Measurements from ENCODE around the gene MINAR2. TPM values are rescaled to one million over a fixed set of nuclear protein-coding genes. Genes with fewer than 3 reads are reported as not detected.

The MINAR2 gene
- not detected in 2 replicates for total RNA-seq

- TF ChIP-seq CTCF (IDR thresholded peaks at IDR 0.05; ENCODE audit: insufficient read depth, low read length, poor library complexity, severe bottlenecking), result no peak
- no peaks in the 10 kb centered on the region for H3K27me3 ChIP-seq (ENCODE audit: control insufficient read depth, insufficient read depth, low read length)
- no peak within 1 kb of the TSS for H3K4me3 ChIP-seq (ENCODE audit: low read depth, low read length)
- no peaks in the 10 kb centered on the region for H3K36me3 ChIP-seq (ENCODE audit: control insufficient read depth, insufficient read depth, low read length)
- DNase-seq (ENCODE audit: low read depth), result no peak
Measured at GRCh38 chr5:129747572-129748407, at the start of gene MINAR2. MINAR2 (plus strand) TSS chr5:129748094; CDS start chr5:129748191, 97 bp downstream.

DNA sequence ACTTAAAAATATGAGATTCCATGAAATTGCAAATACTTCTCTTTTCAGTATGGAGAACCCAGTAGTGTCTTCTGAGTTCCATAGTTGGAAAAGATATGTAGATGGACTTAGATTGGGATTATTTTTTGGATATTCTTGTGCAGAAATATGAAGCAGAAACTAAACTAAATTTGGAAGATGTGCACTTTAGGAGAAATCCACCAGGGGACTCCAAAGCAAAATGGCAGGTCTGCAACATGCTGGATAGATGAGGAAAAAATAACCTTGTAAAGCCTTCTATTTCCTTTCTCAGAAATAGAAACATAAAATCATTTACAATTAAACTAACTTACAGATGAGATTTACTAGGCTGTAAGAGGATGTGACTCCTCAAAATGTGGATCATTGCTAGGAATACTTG is 49.2 kb upstream of the MINAR2 start:
- H3K27me3 ChIP-seq (ENCODE audit: control insufficient read depth, insufficient read depth, low read length), result no peaks in the 10 kb centered on the region
- TF ChIP-seq CTCF (IDR thresholded peaks at IDR 0.05; ENCODE audit: insufficient read depth, low read length, poor library complexity, severe bottlenecking), result peak; percentile 14
- H3K4me3 ChIP-seq (ENCODE audit: low read depth, low read length), result no peak overlapping the region
- H3K36me3 ChIP-seq (ENCODE audit: control insufficient read depth, insufficient read depth, low read length), result no peaks in the 10 kb centered on the region
- DNase-seq (ENCODE audit: low read depth), result no peak

GRCh38 chr5:129716235-129716634 is 31.7 kb upstream of the MINAR2 start:
- no peak for TF ChIP-seq CTCF (IDR thresholded peaks at IDR 0.05; ENCODE audit: insufficient read depth, low read length, poor library complexity, severe bottlenecking)
- H3K27me3 ChIP-seq (ENCODE audit: control insufficient read depth, insufficient read depth, low read length), result no peaks in the 10 kb centered on the region
- DNase-seq (ENCODE audit: low read depth), result no peak
- H3K36me3 ChIP-seq (ENCODE audit: control insufficient read depth, insufficient read depth, low read length), result no peaks in the 10 kb centered on the region
- H3K4me3 ChIP-seq (ENCODE audit: low read depth, low read length), result no peak overlapping the region

DNA sequence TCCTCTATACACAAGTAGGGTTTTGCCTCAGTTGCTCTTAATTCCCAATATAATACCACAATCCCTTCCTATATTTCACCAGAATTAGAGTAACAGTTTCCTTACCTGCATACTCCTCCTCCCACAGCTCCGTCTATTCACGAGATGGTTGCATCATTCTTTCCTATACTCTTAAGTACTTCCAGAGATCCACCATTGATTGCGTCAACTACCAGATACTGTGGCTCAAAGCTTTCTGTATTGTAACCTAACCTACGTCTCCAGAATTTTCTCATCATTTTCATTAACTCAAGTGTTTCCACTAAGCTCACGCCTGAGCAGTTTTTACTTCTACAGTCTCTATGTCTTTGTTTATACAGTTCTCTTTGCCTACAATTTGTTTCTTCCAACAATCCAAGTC is 31.2 kb upstream of the MINAR2 start:
- no peak overlapping the region for H3K4me3 ChIP-seq (ENCODE audit: low read depth, low read length)
- no peak for DNase-seq (ENCODE audit: low read depth)
- TF ChIP-seq CTCF (IDR thresholded peaks at IDR 0.05; ENCODE audit: insufficient read depth, low read length, poor library complexity, severe bottlenecking), result no peak
- no peaks in the 10 kb centered on the region for H3K36me3 ChIP-seq (ENCODE audit: control insufficient read depth, insufficient read depth, low read length)
- H3K27me3 ChIP-seq (ENCODE audit: control insufficient read depth, insufficient read depth, low read length), result no peaks in the 10 kb centered on the region

DNA sequence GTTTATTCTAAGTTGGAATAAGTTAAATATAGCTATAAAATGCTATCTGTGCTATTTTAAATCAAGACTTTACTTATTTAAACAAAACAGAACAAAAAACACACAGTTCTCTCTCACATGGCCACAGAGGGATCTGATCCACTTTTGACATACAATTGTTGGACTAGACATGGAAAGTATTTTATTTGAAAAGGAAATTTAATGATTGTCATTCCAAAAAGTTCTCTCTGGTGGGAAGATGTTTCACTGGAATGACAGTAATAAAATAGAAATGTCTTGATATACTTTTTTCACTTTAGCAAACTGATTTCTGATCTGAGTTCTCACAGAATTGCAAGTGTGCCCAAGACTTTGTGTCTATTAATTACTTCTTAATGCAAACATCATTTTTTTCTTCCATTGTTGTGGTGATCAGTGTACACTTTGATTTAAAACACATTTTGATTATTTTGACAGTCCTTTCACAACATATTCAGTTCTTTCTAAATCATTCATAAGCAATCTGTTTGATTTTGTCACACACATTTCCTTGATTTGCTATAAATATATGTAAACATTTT is 30.1 kb upstream of the MINAR2 start:
- DNase-seq (ENCODE audit: low read depth), result no peak
- H3K27me3 ChIP-seq (ENCODE audit: control insufficient read depth, insufficient read depth, low read length), result no peaks in the 10 kb centered on the region
- H3K4me3 ChIP-seq (ENCODE audit: low read depth, low read length), result no peak overlapping the region
- H3K36me3 ChIP-seq (ENCODE audit: control insufficient read depth, insufficient read depth, low read length), result no peaks in the 10 kb centered on the region
- no peak for TF ChIP-seq CTCF (IDR thresholded peaks at IDR 0.05; ENCODE audit: insufficient read depth, low read length, poor library complexity, severe bottlenecking)
